ENCODE data around the gene NISCH. TPM values are rescaled to one million over a fixed set of nuclear protein-coding genes. Genes with fewer than 3 reads are reported as not detected.

The NISCH gene
- polyA plus RNA-seq, 3 donors, result 9.7 to 106 (median 13.1) TPM

DNA sequence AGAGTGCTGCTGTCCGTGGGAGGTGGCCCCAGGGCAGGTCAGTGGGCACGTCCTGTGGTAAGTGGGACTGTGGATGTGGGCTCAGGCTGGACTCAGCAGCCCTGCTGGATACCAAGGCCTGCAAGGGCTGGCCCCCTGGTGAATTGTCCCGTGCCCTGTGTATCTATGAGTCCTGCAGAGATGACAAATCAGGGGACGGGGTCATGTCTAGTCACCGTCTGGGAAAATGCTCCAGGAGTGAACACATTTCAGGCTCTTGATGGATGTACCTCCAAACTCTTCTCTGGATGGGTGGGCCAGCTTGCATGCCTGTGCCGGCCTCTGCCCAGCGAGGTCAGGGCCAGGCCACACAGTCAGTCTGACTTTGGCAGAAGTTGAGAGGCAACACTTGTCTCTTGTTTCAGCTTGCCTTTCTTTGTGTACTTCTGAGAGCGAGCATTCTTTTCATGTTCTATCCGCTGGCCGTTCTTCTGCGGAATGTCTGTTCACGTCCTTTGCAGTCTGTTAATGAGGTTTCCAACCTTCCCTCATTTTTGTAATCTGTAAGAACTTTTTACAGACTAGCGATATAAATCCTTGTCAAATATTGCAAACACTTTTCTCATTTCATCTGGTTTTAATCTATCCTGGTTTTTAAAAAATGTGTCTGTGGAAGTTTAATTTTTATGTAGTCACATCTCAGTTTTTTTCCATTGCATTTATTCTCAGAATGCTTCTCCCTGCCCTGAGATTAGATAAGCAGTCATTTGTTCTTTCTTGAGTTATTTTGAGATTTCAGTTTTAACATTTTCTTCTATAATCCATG is 28.4 kb downstream of the NISCH start:
- peaks cover 75 to 95% of the 10 kb centered on the region in 2 donors for H3K36me3 ChIP-seq (replicated peaks in 1 of 2; ENCODE audit: control insufficient read depth in 1 of 2, insufficient read depth in 2 of 2, low read length in 2 of 2)
- H3K9me3 ChIP-seq (replicated peaks in 1 of 2; ENCODE audit: control insufficient read depth in 1 of 2, insufficient read depth in 1 of 2, low read length in 2 of 2), result no peaks in the 10 kb centered on the region
- H3K4me1 ChIP-seq (ENCODE audit: control insufficient read depth in 1 of 2, insufficient read depth in 2 of 2, low read length in 2 of 2), result peaks cover 15 to 23% of the 10 kb centered on the region in 2 donors
- peaks cover 88 to 97% of the 10 kb centered on the region in 2 donors for H3K36me3 Mint-ChIP-seq
- no peak for TF ChIP-seq CTCF (IDR thresholded peaks at IDR 0.05)
- DNase-seq, result no peak
- H3K4me1 Mint-ChIP-seq, result peaks cover 22% of the 10 kb centered on the region
- no peak overlapping the region for H3K4me3 Mint-ChIP-seq
- no peak overlapping the region for H3K27ac Mint-ChIP-seq
- peaks cover 0 to 3% (median 0%) of the 10 kb centered on the region in 3 donors for H3K27me3 Mint-ChIP-seq (ENCODE audit: low read depth in 3 of 3)
- no peak overlapping the region for H3K9ac ChIP-seq (ENCODE audit: insufficient read depth, low read length, poor library complexity, severe bottlenecking)
- intact Hi-C loops (cut with micrococcal nuclease), result no loop called here
- WGBS (ENCODE audit: insufficient coverage), result 97% methylated on average over 8 of the region's 13 CpGs
- no peak overlapping the region for H3K27ac ChIP-seq (ENCODE audit: low read depth in 1 of 2, low read length in 2 of 2)
- no peak overlapping the region for H2AFZ ChIP-seq (ENCODE audit: insufficient read depth, low read depth, low read length, poor library complexity, severe bottlenecking)
- H3K79me2 ChIP-seq (ENCODE audit: insufficient read depth, low read length), result peaks cover 5% of the 10 kb centered on the region
- no peaks in the 10 kb centered on the region for H3K9me3 Mint-ChIP-seq
- no peaks in the 10 kb centered on the region for H4K20me1 ChIP-seq (ENCODE audit: insufficient read depth, low read length)
- H3K4me3 ChIP-seq (replicated peaks in 1 of 3; ENCODE audit: low read depth in 2 of 3, low read length in 3 of 3), result no peak overlapping the region
- H3K4me2 ChIP-seq (replicated peaks; ENCODE audit: extremely low read depth, low read length, poor library complexity, severe bottlenecking), result no peak overlapping the region
- H3K27me3 ChIP-seq (ENCODE audit: control insufficient read depth in 2 of 2, insufficient read depth in 2 of 2, low read length in 2 of 2), result no peaks in the 10 kb centered on the region

- H3K4me2 ChIP-seq (replicated peaks; ENCODE audit: extremely low read depth, low read length, poor library complexity, severe bottlenecking), result no peak overlapping the region
- H3K4me1 ChIP-seq (ENCODE audit: control insufficient read depth in 1 of 2, insufficient read depth in 2 of 2, low read length in 2 of 2), result peaks cover 11 to 22% of the 10 kb centered on the region in 2 donors
- H3K36me3 ChIP-seq (replicated peaks in 1 of 2; ENCODE audit: control insufficient read depth in 1 of 2, insufficient read depth in 2 of 2, low read length in 2 of 2), result peaks cover 73 to 95% of the 10 kb centered on the region in 2 donors
- no peak overlapping the region for H3K4me3 Mint-ChIP-seq
- intact Hi-C loops (cut with micrococcal nuclease), result no loop called here
- no peaks in the 10 kb centered on the region for H3K9me3 ChIP-seq (replicated peaks in 1 of 2; ENCODE audit: control insufficient read depth in 1 of 2, insufficient read depth in 1 of 2, low read length in 2 of 2)
- no peak overlapping the region for H3K4me3 ChIP-seq (replicated peaks in 1 of 3; ENCODE audit: low read depth in 2 of 3, low read length in 3 of 3)
- H3K27me3 Mint-ChIP-seq (ENCODE audit: low read depth in 3 of 3), result peaks cover 0 to 3% (median 0%) of the 10 kb centered on the region in 3 donors
- peaks cover 88 to 97% of the 10 kb centered on the region in 2 donors for H3K36me3 Mint-ChIP-seq
- H3K27me3 ChIP-seq (ENCODE audit: control insufficient read depth in 2 of 2, insufficient read depth in 2 of 2, low read length in 2 of 2), result no peaks in the 10 kb centered on the region
- peak overlapping the region in 1 of 7 donors; percentile 43 for H3K27ac Mint-ChIP-seq
- WGBS (ENCODE audit: insufficient coverage), result 70% methylated on average over 7 of the region's 10 CpGs
- H3K27ac ChIP-seq (ENCODE audit: low read depth in 1 of 2, low read length in 2 of 2), result no peak overlapping the region
- H3K4me1 Mint-ChIP-seq, result peaks cover 17% of the 10 kb centered on the region
- no peak overlapping the region for H3K9ac ChIP-seq (ENCODE audit: insufficient read depth, low read length, poor library complexity, severe bottlenecking)
- TF ChIP-seq CTCF (IDR thresholded peaks at IDR 0.05), result no peak
- peaks cover 3% of the 10 kb centered on the region for H3K79me2 ChIP-seq (ENCODE audit: insufficient read depth, low read length)
- no peak for DNase-seq
- no peak overlapping the region for H2AFZ ChIP-seq (ENCODE audit: insufficient read depth, low read depth, low read length, poor library complexity, severe bottlenecking)
- H3K9me3 Mint-ChIP-seq, result no peaks in the 10 kb centered on the region
- H4K20me1 ChIP-seq (ENCODE audit: insufficient read depth, low read length), result no peaks in the 10 kb centered on the region
These were observed 29.5 kb downstream of the NISCH start for GRCh38 chr3:52484680-52485461.

All from CD14-positive monocyte (primary cell).